K562 (cell line): ENCODE measurements around the gene ADCY5. TPM values are rescaled to one million over a fixed set of nuclear protein-coding genes. Genes with fewer than 3 reads are reported as not detected.

ENCODE experiments used
- ATAC-seq: fragments of 200-7000 bp; cut with Tn5 transposase; 3 replicates; pipeline ENCODE4 v1.9.1; 2020; ENCODE audit warnings: moderate library complexity
- BruUV-seq: library from RNA; stranded (reverse); fragments of 400-500 nt; replicated peaks from 2 replicates; lab custom pipeline; 2021; lab: Mats Ljungman, UMichigan
- CTCF ChIA-PET: fragments of 300-600 bp; formaldehyde crosslinking; extraction: SDS; loops from one replicate; lab custom pipeline; 2021; ENCODE audit warnings: low intra/inter-chr PET ratio; lab: Yijun Ruan, JAX
- POLR2A ChIA-PET: fragments of 300-600, 350-650 bp; sonication (Branson Sonifier 250); formaldehyde crosslinking; extraction: SDS; loops from one replicate; lab custom pipeline; 2021; ENCODE audit warnings: antibody characterized with exemption, inconsistent platforms; lab: Yijun Ruan, JAX
- DNase-seq, 4 experiments: peaks; one replicate each; pipeline versions ENCODE4 v3.0.0 to v3.0.0-alpha.2; 2011 to 2018; ENCODE audit warnings: low spot score in 3 of 4, mixed read lengths in 3 of 4; ENCODE audit errors: extremely low read depth in 1 of 4
- FAIRE-seq: peaks from 2 replicates; lab custom pipeline; 2011; peaks lifted over from hg19 to GRCh38; lab: Jason Lieb, UNC
- H2AFZ ChIP-seq: 2 replicates; pipeline ENCODE4 v1.6.0; 2011; ENCODE audit warnings: low read depth, low read length, control low read depth, inconsistent platforms
- H3K27ac ChIP-seq: fragments of 200-600 bp; 3 replicates; pipeline ENCODE4 v1.8.0; 2011; ENCODE audit warnings: low read depth, mild to moderate bottlenecking, control low read depth, inconsistent platforms, low read length, moderate library complexity, mixed read lengths; ENCODE audit errors: extremely low read depth
- H3K27me3 ChIP-seq, 2 experiments: fragments of 300-600 bp in 1 of 2; 2 replicates in 1 of 2; 3 replicates in 1 of 2; pipeline versions ENCODE4 v1.6.0 to v1.8.0; 2011; ENCODE audit warnings: inconsistent platforms in 2 of 2, low read length in 2 of 2, mild to moderate bottlenecking in 1 of 2, mixed read lengths in 1 of 2, moderate library complexity in 1 of 2; ENCODE audit not compliant: control insufficient read depth in 2 of 2, insufficient read depth in 2 of 2
- H3K36me3 ChIP-seq: fragments of 300-600 bp; 3 replicates; pipeline ENCODE4 v1.8.0; 2011; ENCODE audit warnings: mild to moderate bottlenecking, low read length, inconsistent platforms; ENCODE audit not compliant: control insufficient read depth, insufficient read depth
- H3K4me1 ChIP-seq, 2 experiments: fragments of 200-600 bp in 1 of 2; replicated peaks in 1 of 2; 2 replicates in 1 of 2; 3 replicates in 1 of 2; pipeline versions ENCODE4 v1.5.1 to v1.8.0; 2011; ENCODE audit warnings: inconsistent platforms in 2 of 2, low read length in 2 of 2, mild to moderate bottlenecking in 1 of 2, mixed read lengths in 1 of 2, moderate library complexity in 1 of 2; ENCODE audit not compliant: control insufficient read depth in 2 of 2, insufficient read depth in 2 of 2
- H3K4me2 ChIP-seq: 2 replicates; pipeline ENCODE4 v1.6.1; 2011; ENCODE audit warnings: low read length, control low read depth, inconsistent platforms, mixed read lengths; ENCODE audit not compliant: insufficient read depth
- H3K4me3 ChIP-seq: fragments of 200-600 bp; sonication (generic), shearing (Covaris generic); 2 replicates; pipeline ENCODE4 v1.5.1; 2016; ENCODE audit warnings: control low read depth, inconsistent platforms
- H3K79me2 ChIP-seq: fragments of 200-600 bp; 3 replicates; pipeline ENCODE4 v1.8.0; 2011; ENCODE audit warnings: low read length, inconsistent platforms; ENCODE audit not compliant: control insufficient read depth, insufficient read depth
- H3K9ac ChIP-seq, 2 experiments: 2 replicates each; pipeline versions ENCODE4 v1.6.0 to v1.6.1; 2011; ENCODE audit warnings: low read depth in 2 of 2, low read length in 2 of 2, control low read depth in 1 of 2, inconsistent platforms in 1 of 2, mild to moderate bottlenecking in 1 of 2, mixed read lengths in 1 of 2; ENCODE audit not compliant: insufficient read depth in 1 of 2
- H3K9me1 ChIP-seq: one replicate; pipeline ENCODE4 v1.6.0; 2011; ENCODE audit warnings: inconsistent platforms, mild to moderate bottlenecking, low read length, moderate library complexity; ENCODE audit not compliant: control insufficient read depth, insufficient read depth
- H3K9me3 ChIP-seq: replicated peaks from 2 replicates; pipeline ENCODE4 v1.5.1; 2011; ENCODE audit warnings: low read depth, low read length, inconsistent platforms; ENCODE audit not compliant: control insufficient read depth, insufficient read depth
- H4K20me1 ChIP-seq: replicated peaks from 2 replicates; pipeline ENCODE4 v1.6.1; 2011; ENCODE audit warnings: low read length, inconsistent platforms, mixed read lengths; ENCODE audit not compliant: control insufficient read depth, insufficient read depth
- ELK1 ChIP-seq: sonication (generic); formaldehyde crosslinking; IDR thresholded peaks from 2 replicates; pipeline ENCODE4 v1.8.1; 2022; ENCODE audit warnings: missing genetic modification reagents
- KDM5B ChIP-seq: fragments of 200-600 bp; sonication (generic); IDR thresholded peaks from 2 replicates; pipeline ENCODE4 v1.6.1; 2012; ENCODE audit warnings: low read depth, mild to moderate bottlenecking, moderate library complexity, low read length, control low read depth, inconsistent platforms; ENCODE audit not compliant: insufficient replicate concordance
- MAFK ChIP-seq: IDR thresholded peaks from 2 replicates; pipeline ENCODE4 v1.6.1; 2011; ENCODE audit warnings: low read length, improper control_type of control experiment
- NFXL1 ChIP-seq: fragments of 450-650 bp; formaldehyde crosslinking; IDR thresholded peaks from 2 replicates; pipeline ENCODE4 v1.4.0; 2021; ENCODE audit warnings: mild to moderate bottlenecking
- RBM25 ChIP-seq: fragments of 200-400 bp; formaldehyde crosslinking; IDR thresholded peaks from 2 replicates; pipeline ENCODE4 v1.6.1; 2018; ENCODE audit warnings: low read length, low read depth, moderate library complexity; ENCODE audit not compliant: severe bottlenecking
- SIX5 ChIP-seq, 2 experiments: IDR thresholded peaks; 2 replicates each; pipeline ENCODE4 v1.6.1; 2011; ENCODE audit warnings: low read length in 2 of 2, borderline replicate concordance in 1 of 2, low read depth in 1 of 2, mild to moderate bottlenecking in 1 of 2, moderate library complexity in 1 of 2; ENCODE audit not compliant: insufficient read depth in 1 of 2
- SREBF2 ChIP-seq: sonication (generic); formaldehyde crosslinking; IDR thresholded peaks from 2 replicates; pipeline ENCODE4 v1.4.0; 2020; ENCODE audit warnings: mild to moderate bottlenecking, missing genetic modification reagents
- ZNF146 ChIP-seq: IDR thresholded peaks from one replicate; pipeline ENCODE4 v1.6.1; 2018; ENCODE audit warnings: missing compliant biosample characterization; ENCODE audit not compliant: unreplicated experiment
- ZNF507 ChIP-seq: conservative IDR thresholded peaks from 2 replicates; pipeline ENCODE4 v1.6.1; 2017; ENCODE audit warnings: missing genetic modification characterization, missing compliant biosample characterization
- WGBS: fragments of 100-300 bp; shearing (Covaris generic); methylation state at CpG from one replicate; pipeline ENCODE4 v1.1.6; 2016; ENCODE audit warnings: low coverage, mixed read lengths; ENCODE audit not compliant: insufficient coverage; ENCODE audit errors: missing lambda C conversion rate; 5-methylcytosine and 5-hydroxymethylcytosine counted together
- in situ Hi-C: fragments of 300-500 bp; cut with MboI; formaldehyde crosslinking; loops from 4 replicates; pipeline ENCODE4 v1.15.0; 2018; ENCODE audit warnings: inconsistent platforms, mixed read lengths
- intact Hi-C: fragments of 100-400 bp; cut with micrococcal nuclease; formaldehyde crosslinking; loops from 2 replicates; pipeline ENCODE4 v1.14.2; 2022
- polyA plus RNA-seq, 8 experiments: library from polyadenylated mRNA; depleted of rRNA in 4 of 8; stranded (reverse) in 5 of 8; unstranded in 3 of 8; fragments of >200 nt; fragmentation: Nextera tagmentation in 2 of 8; fragmentation: Illumina TruSeq in 1 of 8; extraction: Ambion mirVana in 2 of 8; extraction: Trizol in 1 of 8; gene quantifications; 2 replicates each; pipeline versions ENCODE4 v1.2.1 to v1.2.3, GENCODE V29; 2011 to 2014; ENCODE audit warnings: inconsistent platforms in 1 of 8, missing spikeins in 1 of 8
- total RNA-seq, 7 experiments: library from RNA; depleted of rRNA in 6 of 7; stranded (reverse); fragments of >200 nt in 6 of 7; fragmentation: Illumina TruSeq in 2 of 7; extraction: Trizol in 2 of 7; gene quantifications; 2 replicates each; pipeline versions ENCODE4 v1.2.1 to v1.2.3, GENCODE V29; 2011 to 2021; ENCODE audit warnings: low replicate concordance in 1 of 7

The ADCY5 gene
- total and polyA plus RNA-seq, 9 of the 15 experiments (the other 6 are each of a cell fraction or from before 2014, with no cell fraction given), result under 0.01 TPM; not detected in 8

GRCh38 chr3:123457841-123458240 is 9.0 kb upstream of the ADCY5 start:
- CTCF ChIA-PET, result no interaction called here

More at GRCh38 chr3:123457841-123458240, 9.0 kb upstream of the ADCY5 start:
- ATAC-seq (no peak), DNase-seq (no peak), FAIRE-seq (no peak)
- no peak overlapping the region for H3K27ac ChIP-seq
- no peaks in the 10 kb centered on the region for H4K20me1 ChIP-seq
- WGBS, result 0% methylated on average over 1 of the region's 1 CpG
- H3K9ac ChIP-seq, result no peak overlapping the region
- H2AFZ ChIP-seq, result no peak overlapping the region
- no peaks in the 10 kb centered on the region for H3K9me1 ChIP-seq
- in situ Hi-C loops, result no loop called here
- H3K36me3 ChIP-seq, result no peaks in the 10 kb centered on the region
- no TSS peak for BruUV-seq
- POLR2A ChIA-PET, result interaction anchor here (1.2 kb wide), 1 partner anchor 28 kb away, joined by 4 read pairs; no protein-coding TSS in a partner anchor
- no peak overlapping the region for H3K4me2 ChIP-seq
- no peak overlapping the region for H3K4me3 ChIP-seq
- no peaks in the 10 kb centered on the region for H3K4me1 ChIP-seq
- TF ChIP-seq SREBF2 (CRISPR knock-in tag) (no peak), SIX5 (IDR thresholded peaks at IDR 0.05; ENCODE audit: borderline replicate concordance in 1 of 2, insufficient read depth in 1 of 2, low read depth in 1 of 2, low read length in 2 of 2) (no peak), ZNF507 (tag) (no peak), MAFK (no peak), ELK1 (CRISPR knock-in tag) (no peak), NFXL1 (CRISPR knock-in tag) (no peak), KDM5B (no peak), ZNF146 (no peak), RBM25 (no peak)
- H3K9me3 ChIP-seq, result no peaks in the 10 kb centered on the region
- no peaks in the 10 kb centered on the region for H3K79me2 ChIP-seq
- peaks cover 2 to 6% of the 10 kb centered on the region in 2 experiments; a peak in 3 of 5 replicates for H3K27me3 ChIP-seq
- intact Hi-C loops, result no loop called here
